NCI-H345 (cell line): ENCODE data around the gene CDKN2D.
"Not testable (repeated sequence)": the region's sequence is repeated elsewhere in the genome, so short reads cannot be mapped to it uniquely, and the experiment has no call there.

Experiments
- DNase-seq: peaks from one replicate; lab custom pipeline; 2025; lab: John Stamatoyannopoulos, UW

CDKN2D gene

GRCh38 chr19:10551698-10552301 lies 17.0 kb downstream of the CDKN2D start:
- no peak for DNase-seq

GRCh38 chr19:10551006-10551405 lies 17.8 kb downstream of the CDKN2D start:
- DNase-seq = not testable (repeated sequence)

DNA sequence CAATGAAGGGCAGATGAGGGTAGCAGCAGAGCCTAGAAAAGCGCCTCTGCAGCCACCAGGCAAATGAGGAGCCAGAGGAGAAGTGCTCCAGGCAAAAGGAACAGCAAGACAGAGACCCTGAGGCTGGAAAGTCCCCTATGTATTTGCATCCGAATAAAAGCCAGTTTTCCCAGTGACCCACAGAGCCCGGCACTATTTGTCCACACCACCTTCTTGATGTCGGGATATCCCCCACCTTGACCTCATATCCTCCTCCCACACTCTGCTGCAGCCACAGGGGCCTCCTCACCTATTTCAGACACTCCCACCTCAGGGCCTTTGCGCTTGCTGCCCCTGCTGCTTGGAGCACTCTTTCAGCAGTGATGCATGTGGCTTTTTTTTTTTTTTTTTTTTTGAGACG lies 18.4 kb downstream of the CDKN2D start:
- DNase-seq = no peak

- DNase-seq = no peak
Observed at GRCh38 chr19:10549733-10550132, 19.0 kb downstream of the CDKN2D start.

DNA sequence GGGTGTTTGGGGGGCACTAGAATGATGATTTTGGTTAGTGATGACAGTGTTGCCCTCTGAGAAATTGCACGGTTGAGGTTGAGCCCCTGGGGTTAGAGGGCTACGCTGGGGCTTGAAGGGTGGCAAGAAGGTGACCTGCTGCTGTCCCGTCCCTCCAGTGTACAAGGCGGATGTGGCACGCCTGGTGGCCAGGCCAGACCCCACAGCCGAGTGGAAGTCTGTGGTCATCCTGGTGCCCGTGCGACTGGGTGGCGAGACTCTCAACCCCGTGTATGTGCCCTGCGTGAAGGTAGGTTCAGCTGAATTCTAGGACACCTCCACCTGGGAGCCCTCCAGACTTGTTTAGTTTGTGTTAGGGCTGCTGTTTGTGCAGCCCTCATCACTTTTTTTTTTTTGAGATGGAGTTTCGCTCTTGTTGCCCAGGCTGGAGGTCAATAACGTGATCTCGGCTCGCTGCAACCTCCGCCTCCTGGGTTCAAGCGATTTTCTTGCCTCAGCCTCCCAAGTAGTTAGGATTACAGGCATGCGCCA lies 20.0 kb downstream of the CDKN2D start:
- DNase-seq = no peak

DNA sequence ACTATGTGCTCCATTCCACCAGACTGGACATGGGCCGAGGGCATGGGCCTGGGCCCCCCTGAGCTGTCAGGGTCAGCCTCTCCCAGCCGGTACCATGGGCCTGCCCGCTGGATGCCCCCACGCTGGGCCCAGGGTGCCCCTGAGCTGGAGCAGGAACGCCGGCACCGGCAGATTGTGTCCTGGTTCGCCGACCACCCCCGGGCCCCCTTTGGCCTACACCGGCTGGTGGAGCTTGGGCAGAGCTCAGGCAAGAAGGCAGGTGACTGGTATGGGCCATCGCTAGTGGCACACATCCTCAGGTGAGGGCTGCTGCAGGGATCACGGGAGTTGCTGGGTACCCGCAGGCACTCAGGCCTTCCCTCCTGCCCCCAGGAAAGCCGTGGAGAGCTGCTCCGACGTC lies 22.0 kb downstream of the CDKN2D start:
- DNase-seq = no peak

GRCh38 chr19:10544753-10545251 lies 24.0 kb downstream of the CDKN2D start:
- no peak for DNase-seq

- DNase-seq = no peak
Observed at GRCh38 chr19:10544242-10544752, 24.5 kb downstream of the CDKN2D start.

DNA sequence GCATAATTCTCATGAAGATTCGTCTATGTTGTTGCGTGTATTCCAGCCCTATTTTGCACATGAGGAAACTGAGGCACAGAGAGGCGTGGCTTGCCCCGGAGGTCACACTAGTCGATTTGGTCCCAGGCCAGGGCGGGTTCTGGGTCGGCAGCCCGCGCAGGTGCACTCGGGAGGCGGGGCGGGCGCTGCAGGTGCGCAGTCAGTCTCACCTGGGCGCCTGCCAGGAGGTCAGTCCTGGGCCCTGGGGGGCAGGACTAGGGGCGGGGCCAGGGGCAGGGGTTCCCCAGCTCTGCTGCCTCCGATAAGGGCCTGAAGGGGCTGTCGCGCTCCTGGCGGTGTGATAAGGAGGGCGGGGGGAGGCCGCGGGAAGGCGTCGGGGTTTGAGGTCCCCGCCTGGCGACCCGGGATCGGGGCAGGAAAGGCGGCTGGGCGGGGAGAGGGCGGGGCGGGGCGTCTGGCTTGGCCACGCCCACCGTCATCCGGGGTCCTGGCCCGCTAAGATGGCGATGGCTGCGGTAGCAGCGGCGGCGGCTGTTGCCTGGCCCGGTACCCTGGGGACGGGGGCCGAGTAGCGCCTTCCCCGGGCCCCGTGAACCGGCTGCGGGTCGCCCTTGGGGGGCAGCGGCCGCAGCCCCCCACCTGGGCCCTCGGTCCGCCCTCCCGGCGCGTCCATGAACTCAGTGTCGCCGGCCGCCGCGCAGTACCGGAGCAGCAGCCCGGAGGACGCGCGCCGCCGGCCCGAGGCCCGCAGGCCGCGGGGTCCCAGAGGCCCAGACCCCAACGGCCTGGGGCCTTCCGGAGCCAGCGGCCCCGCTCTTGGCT lies 25.1 kb downstream of the CDKN2D start, which contains the start of gene ATG4D:
Gene ATG4D, plus strand, starts transcription at position 485 of the 822 bp plus-strand sequence. Its CDS starts 187 bp downstream, at position 672.
- DNase-seq = peak; percentile 88

DNA sequence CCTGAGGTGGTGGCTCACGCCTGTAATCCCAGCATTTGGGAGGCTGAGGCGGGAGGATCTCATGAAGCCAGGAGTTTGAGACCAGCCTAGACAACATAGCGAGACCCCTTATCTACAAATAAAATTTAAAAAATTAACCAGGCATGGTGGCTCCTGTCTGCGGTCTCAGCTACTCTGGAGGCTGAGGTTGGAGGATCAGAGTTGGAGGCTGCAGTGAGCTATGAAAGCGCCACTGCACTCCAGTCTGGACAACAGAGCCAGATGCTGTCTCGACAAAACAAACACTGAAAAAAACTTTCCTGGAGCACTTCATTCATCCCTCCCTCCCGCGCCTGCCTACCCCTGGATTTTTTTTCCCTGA lies 25.7 kb downstream of the CDKN2D start:
- DNase-seq = no peak

GRCh38 chr19:10539016-10539415 lies 29.8 kb downstream of the CDKN2D start:
- DNase-seq = not testable (repeated sequence)

- DNase-seq = no peak
Observed at GRCh38 chr19:10538204-10538983, 30.4 kb downstream of the CDKN2D start.

GRCh38 chr19:10537668-10538067 lies 31.1 kb downstream of the CDKN2D start:
- no peak for DNase-seq

DNA sequence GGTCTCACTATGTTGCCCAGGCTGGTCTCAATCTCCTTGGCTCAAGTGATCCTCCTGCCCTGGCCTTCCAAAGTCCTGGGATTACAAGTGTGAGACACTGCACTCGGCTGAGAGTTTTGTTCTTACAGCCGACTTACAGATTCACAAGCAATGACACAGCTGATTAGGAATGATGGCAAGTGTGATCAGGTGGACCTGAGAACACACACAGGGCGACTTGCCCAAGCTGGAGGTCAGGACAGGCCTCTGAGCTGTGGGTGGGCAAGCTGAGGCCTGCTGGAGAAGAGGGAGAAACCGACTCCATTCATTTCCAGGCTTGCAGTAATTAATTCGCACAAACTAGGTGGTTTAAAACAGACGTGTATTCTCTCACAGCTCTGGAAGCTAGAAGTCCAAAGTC lies 33.2 kb downstream of the CDKN2D start:
- DNase-seq = no peak

DNA sequence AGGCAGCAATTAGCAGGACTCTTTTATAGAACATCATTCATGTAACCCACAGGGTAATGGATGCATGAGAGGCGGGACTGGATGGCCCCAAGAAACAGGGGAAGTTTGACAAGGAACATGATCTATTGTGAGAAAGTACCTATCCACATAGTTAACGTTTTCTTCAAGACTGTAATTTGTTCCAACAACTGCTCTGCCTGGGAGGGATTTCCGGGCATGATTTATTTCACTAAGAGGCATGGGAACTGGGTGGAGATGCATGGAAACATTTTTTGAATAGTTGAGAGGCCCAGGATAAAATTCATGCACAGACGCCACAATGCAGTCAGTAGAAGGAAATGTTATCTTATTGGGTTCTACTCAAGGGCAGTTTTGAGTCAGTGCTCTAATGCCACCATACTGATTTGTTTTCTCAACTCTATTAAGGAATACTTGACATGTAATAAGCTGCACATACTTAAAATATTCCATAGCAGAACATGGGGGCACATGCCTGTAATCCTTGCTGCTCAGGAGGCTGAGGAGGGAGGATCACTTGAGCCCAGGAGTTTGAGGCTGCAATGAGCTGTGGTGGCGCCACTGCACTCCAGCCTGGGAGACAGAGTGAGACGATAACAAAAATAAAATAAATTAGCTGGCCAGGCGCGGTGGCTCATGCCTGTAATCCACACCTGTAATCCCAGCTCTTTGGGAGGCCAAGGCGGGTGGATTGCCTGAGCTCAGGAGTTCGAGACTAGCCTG lies 35.0 kb downstream of the CDKN2D start:
- no peak for DNase-seq

- no peak for DNase-seq
Observed at GRCh38 chr19:10532457-10532856, 36.3 kb downstream of the CDKN2D start.

DNA sequence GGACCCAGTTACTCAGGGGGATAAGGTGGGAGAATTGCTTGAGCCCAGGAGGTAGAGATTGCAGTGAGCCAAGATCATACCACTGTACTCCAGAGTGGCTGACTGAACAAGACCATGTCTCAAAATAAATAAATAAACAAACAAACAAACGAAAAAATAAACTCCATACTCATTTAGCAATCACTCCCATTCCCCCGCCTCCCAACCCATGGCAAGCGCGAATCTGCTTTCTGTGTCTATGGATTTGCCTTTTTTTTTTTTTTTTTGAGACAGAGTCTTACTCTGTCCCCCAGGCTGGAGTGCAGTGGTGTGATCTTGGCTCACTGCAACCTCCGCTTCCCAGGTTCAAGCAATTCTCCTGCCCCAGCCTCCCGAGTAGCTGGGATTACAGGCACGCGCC lies 41.9 kb downstream of the CDKN2D start:
- not testable (repeated sequence) for DNase-seq

- DNase-seq = no peak
Observed at GRCh38 chr19:10525636-10526035, 43.1 kb downstream of the CDKN2D start.

DNA sequence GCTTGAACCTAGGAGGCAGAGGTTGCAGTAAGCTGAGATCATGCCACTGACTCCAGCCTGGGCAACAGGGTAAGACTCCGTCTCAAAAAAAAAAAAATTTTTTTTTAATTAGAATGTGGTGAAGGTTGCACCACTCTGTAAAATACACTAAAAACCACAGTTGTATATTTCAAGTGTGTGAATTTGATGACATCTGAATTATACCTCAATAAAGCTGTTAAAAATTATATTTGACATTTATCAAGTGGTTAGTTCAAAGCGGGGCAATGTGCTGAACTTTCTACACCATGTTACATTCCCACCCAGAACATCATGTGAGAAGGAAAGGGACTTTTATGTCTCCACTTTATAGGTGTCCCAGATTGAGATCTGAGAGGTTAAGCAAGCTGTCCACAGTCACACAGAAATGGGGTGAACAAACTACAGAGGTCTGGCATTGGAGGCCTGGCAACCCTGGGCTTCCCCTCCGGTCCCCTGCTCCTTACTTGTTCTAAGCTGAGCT lies 45.6 kb downstream of the CDKN2D start:
- no peak for DNase-seq

DNA sequence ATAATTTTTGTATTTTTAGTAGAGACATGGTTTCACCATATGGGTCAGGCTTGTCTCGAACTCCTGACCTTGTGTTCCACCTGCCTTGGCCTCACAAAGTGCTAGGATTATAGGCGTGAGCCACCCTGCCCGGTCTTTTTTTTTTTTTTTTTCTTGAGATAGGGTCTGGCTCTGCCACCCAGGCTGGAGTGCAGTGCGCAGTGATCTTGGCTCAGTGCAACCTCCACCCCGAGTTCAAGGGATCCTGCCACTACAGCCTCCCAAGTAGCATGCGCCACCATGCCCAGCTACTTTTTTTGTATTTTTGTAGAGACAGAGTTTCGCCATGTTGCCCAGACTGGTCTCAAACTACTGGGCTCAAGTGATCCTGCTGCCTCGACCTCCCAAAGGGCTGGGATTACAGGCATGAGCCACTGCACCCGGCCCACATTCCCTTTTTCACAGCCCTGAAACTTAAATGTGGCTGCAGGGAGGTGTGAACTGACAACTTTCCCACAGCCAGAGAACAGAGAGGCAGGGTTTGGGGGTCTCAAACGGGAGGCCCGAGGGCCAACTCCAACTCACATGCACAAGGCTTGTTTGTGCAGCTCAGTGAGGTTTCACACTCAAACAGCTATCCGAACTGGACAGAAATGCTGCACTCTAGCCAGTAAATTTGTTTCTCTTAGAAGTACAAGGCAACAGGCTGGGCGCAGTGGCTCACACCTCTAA lies 47.2 kb downstream of the CDKN2D start:
- DNase-seq = no peak
